HTERT RPE-1 (cell line): ENCODE data around the gene RAD54L2.
"Not testable (repeated sequence)": the region's sequence is repeated elsewhere in the genome, so short reads cannot be mapped to it uniquely, and the experiment has no call there.

Source experiments
- in situ Hi-C: fragments of 300-500 bp; cut with MboI; formaldehyde crosslinking; loops from 4 replicates; pipeline ENCODE4 v1.14.3; 2020; ENCODE audit warnings: low sequenced_read_pairs

Gene RAD54L2, protein sequence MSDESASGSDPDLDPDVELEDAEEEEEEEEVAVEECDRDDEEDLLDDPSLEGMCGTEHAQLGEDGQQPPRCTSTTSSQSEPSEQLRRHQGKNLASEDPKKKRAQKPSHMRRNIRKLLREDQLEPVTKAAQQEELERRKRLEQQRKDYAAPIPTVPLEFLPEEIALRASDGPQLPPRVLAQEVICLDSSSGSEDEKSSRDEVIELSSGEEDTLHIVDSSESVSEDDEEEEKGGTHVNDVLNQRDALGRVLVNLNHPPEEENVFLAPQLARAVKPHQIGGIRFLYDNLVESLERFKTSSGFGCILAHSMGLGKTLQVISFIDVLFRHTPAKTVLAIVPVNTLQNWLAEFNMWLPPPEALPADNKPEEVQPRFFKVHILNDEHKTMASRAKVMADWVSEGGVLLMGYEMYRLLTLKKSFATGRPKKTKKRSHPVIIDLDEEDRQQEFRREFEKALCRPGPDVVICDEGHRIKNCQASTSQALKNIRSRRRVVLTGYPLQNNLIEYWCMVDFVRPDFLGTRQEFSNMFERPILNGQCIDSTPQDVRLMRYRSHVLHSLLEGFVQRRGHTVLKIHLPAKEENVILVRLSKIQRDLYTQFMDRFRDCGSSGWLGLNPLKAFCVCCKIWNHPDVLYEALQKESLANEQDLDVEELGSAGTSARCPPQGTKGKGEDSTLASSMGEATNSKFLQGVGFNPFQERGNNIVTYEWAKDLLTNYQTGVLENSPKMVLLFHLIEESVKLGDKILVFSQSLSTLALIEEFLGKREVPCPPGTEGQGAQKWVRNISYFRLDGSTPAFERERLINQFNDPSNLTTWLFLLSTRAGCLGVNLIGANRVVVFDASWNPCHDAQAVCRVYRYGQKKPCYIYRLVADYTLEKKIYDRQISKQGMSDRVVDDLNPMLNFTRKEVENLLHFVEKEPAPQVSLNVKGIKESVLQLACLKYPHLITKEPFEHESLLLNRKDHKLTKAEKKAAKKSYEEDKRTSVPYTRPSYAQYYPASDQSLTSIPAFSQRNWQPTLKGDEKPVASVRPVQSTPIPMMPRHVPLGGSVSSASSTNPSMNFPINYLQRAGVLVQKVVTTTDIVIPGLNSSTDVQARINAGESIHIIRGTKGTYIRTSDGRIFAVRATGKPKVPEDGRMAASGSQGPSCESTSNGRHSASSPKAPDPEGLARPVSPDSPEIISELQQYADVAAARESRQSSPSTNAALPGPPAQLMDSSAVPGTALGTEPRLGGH (N-terminal part only)

DNA sequence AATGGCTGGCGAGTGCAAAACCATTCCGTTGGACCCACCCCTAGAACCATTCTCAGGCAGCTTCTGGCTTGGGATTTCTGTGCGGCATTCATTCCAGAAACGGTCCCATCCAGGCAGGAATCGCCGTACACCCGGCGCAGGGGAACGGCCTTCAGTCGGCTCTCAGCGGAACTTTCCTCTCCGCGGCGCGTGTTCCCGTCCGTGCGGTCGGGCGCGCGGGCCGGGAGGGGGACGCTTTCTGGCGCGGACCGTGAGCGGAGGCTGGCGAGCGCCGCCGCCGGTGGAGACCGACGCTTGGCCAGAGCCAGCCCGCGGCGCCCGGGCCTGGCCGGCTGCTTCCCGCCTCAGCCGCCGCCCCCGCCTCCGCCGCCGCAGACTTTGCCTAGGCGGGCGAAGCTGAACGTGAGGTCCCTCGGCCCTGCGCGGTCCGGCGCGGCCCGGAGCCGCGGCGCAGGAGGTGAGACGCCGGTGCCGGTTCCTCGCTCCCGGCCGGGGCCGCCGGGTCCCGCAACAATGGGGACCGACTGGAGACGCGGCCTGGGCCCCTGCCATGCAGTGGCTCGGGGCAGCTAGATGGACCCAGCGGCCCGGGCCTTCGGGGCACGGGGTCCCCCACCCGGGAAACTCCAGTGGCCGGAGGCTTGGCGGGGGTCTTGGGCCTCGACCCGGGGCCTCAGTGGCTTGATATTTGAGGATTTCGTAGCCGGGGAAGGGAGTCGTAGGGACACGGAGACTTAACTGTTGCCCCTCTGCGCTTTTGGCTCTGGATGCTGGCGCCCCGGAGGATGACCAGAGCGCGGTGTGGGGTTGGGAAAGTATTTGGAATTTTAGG is at the start of gene RAD54L2:
Gene RAD54L2, plus strand, starts transcription at position 261 of the 832 bp plus-strand sequence. CDS start 51,702 bp downstream, outside the sequence.
- in situ Hi-C loops = no loop called here

DNA sequence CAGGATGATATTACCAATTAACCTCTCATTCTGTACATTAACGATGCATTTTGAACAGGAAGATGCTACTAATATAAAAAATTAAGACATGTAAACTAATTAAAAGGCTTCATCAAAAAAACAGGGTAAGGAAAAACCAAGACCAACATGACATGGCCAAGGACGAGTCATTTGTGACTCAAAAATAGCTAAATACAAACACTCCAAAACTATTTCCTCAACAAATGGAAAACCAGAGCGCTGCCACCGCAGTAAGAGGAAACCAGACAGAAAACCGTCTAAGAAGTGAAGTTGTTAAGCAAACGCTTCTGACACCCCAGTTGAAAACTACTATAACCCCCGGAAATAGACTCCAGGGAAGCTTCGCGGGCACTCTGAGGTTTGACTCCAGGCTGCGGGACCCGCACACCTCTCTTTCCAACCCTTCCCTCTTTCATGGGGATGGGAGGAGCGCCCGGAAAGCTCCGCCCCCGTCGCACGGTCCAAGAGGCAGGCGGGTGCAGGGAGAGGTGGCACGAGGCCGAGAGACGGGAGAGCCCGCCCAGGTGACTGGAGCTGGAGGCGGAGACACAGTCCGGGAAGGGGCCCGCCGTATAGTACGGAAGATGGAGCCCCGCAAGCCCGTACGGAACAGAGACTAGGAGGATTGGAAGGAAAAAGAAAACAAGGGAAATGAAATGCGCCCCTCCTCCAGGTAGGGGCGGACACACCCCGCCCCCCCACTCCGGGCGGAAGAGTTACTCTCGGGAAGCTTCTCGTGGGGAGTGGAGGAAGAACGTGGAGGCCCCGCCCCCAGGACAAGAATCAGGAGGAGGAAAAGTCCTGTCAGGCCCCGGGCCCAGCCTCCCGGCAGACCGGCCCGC is 39.4 kb upstream of the RAD54L2 start:
- in situ Hi-C loops = no loop called here

DNA sequence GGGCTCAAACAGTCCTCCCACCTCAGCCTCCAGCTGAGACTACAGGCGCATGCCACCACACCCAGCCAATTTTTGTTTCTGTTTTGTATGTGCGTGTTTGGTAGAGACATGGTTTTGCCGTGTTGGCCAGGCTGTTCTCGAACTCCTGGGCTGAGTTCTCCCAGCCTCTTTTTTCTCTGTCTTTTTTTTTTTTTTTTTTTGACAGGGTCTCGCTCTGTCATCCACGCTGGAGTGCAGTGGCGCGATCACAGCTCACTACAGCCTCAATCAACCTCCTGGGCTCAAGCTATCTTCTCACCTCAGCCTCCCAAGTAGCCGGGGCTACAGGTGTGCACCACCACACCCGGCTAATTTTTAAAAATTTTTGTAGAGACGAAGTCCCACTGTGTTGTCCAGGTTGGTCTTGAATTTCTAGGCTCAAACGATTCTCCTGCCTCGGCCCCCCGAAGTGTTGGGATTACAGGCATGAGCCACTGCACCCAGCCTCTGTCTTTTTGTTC is 37.8 kb upstream of the RAD54L2 start:
- in situ Hi-C loops = no loop called here

DNA sequence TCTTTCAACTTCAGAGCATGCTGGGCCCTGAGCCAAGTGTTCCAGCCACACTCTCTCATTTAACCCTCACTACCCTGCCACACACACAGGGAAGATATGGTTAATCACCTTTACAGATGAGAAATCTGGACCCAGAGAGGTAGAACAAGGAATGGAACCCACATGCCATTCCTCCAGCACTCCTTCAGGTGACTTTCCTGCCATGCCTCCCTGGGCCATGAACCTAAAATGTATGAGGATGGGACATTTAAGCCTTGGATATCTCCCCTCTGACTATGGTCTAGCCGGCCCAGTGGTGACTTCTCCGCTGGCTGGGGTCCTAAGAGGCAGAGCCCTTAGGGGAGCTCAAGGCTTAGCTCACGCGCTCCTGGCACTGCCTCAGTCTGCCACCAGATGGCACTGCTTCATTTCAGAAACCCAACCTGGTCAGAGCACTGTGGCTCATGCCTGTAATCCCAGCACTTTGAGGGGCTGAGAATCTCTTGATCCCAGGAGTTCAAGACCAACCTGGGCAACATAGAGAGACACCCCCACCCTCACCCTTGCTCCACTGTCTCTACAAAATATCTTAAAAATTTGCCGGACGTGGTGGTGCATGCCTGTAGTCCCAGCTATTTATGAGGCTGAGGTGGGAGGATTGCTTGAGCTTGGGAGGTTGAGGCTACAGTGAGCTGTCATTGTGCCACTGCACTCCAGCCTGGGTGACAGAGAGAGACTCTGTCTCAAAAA is 36.5 kb upstream of the RAD54L2 start:
- in situ Hi-C loops = no loop called here

DNA sequence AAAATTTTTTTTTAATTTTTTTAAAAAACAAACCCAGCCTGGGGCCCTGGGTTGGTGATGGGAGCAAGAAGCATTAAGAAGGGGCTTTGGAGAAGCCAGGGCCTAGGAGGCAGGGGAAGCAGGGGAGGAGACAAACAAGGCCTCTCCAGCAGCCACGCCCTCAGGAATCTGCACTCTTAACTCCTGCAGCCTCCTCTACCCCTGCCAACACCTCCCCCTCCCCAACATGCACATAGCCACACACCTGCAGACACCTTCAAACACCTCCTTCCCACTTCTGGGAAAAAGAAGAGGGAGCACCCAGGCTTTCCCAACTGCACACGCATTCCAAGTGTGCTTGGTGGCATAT is 36.0 kb upstream of the RAD54L2 start:
- in situ Hi-C loops = no loop called here

DNA sequence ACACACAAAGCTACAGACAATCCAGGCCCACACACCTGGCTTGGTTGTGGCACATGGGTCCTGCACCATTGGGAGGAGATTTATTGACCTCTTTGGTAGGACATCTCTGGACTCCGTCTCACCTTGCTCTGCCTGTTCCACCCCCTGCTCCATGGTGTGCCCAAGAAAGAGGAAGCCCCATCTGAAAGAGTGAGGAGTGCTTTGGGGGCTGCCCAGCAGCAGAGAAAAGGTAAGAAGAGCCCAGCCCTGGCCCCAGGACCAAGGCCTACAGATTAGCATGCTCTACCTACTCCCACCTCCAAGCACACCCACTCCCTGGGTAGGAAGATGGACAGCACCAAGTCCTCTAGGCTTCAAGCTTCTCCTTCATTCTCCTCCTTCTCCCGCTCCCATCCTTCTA is 35.5 kb upstream of the RAD54L2 start:
- in situ Hi-C loops = no loop called here

DNA sequence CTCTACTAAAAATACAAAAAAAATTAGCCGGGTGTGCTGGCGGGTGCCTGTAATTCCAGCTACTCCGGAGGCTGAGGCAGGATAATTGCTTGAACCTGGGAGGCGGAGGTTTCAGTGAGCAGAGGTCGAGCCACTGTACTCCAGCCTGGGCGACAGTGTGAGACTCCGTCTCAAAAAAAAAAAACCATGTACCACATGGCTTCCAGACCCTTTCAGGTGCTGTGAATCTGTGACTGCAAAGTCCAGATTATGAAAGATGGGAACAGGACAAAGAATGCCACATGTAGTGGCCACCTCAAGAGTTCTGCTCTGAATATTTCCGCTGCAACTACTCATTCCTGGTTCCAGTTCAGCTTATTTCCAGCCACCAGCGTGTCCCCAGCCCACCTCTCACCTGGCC is 30.3 kb upstream of the RAD54L2 start:
- in situ Hi-C loops = no loop called here

DNA sequence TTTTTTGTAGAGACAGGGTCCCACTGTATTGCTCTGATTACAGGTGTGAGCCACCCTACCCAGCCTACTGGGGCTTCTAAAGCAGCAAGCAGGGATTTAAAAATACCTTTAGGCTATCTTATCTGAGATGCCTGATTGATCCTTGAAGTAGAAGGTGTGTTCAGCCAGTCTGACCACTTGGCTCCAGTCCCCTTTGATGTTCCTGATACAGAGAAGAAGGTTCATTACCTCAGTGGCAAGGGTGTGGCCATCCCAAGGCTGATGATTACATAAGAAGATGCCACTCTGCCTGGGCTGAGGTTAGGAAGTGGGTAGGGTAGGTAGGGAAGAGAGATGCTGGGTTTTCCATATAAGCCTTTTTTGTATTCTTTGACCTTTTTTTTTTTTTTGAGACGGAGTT is 27.5 kb upstream of the RAD54L2 start:
- in situ Hi-C loops = no loop called here

DNA sequence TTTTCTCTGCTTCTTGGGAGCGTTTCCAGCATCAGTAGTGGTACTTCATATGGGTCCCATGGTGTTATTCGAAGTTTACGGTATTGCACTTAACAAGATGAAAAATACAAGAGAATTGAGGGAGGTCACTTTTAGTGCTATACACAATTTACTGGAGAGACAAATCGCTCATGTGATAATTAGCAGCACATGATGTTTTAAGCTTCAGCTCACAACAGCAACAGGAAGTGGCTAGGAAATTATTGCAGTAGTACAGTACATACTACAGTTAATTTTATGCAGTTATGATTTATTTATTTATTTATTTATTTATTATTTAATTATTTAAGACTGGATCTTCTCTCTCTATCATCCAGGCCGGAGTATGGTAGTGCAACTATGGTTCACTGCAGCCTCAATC is 24.3 kb upstream of the RAD54L2 start:
- in situ Hi-C loops = no loop called here

DNA sequence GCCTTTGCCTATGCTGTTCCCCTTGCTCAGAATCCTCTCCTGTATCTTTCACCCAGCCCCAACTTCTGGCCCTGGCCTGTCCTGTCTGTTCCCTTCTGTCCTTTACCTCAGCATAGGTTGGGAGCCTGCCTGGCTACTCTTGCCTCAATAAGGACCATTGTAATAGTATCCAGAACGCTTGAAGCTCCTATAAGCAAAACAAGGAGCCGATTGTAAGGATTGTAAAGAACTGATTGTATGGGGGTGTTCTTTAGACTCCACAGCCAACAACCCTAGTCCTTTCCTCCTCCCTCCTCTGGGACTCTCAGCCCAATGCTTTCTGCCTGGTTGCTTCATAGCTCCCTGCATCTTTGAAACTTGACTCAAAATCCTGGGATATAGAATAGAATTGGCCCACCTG is 18.7 kb upstream of the RAD54L2 start:
- in situ Hi-C loops = no loop called here

DNA sequence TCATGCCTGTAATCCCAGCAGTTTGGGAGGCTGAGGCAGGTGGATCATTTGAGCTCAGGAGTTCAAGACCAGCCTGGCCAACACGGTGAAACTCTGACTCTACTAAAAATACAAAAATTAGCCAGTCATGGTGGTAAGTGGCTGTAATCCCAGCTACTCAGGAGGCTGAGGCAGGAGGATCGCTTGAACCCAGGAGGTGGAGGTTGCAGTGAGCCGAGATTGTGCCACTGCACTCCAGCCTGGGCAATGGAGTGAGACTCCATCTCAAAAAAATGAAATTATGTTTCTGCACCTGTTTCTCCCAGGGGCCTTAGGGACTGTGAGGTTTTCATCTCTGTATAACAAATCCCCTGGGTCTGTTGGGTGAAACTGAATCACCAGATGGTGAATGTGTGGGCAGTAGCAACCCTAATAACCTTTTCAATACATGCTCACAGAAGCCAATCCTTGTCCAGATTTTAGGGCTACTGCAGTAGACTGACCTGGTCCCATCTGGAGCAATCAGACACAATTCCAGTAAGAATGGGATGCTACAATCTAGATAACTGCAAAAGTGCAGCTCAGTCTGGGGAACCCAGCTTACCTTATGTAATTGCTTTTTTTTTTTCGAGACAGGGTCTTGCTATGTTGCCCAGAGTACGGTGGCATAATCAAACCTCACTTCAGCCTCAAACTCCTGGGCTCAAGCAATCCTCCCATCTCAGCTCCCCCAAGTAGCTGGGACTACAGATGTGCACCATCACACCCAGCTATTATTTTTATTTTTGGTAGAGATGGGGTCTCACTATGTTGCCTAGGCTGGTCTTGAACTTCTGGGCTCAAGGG is 17.4 kb upstream of the RAD54L2 start:
- in situ Hi-C loops = not testable (repeated sequence)

DNA sequence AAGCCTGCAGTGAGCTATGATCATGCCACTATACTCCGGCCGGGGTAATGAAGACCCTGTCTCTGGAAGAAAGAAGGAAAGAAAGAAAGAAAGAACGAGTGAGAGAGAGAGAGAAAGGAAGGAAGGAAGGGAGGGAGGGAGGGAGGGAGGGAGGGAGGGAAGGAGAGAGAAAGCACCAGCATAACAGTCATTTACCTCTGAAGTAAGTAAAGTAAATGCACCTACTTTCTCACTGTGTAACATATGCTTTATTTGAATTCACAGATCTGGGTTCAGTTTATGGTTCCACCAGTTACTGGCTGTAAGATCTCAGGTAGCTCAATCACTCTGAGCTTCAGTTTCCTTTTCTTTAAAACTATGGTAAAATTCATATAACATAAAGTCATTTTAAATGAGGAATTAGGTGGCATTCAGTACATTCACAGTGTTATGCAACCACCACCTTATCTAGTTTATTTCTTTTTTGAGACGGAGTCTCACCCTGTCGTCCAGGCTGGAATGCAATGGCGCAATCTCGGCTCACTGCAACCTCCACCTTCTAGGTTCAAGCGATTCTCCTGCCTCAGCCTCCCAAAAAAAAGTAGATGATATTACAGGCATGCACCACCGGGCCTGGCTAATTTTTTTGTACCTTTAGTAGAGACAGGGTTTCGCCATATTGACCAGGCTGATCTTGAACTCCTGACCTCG is 16.1 kb upstream of the RAD54L2 start:
- in situ Hi-C loops = no loop called here

DNA sequence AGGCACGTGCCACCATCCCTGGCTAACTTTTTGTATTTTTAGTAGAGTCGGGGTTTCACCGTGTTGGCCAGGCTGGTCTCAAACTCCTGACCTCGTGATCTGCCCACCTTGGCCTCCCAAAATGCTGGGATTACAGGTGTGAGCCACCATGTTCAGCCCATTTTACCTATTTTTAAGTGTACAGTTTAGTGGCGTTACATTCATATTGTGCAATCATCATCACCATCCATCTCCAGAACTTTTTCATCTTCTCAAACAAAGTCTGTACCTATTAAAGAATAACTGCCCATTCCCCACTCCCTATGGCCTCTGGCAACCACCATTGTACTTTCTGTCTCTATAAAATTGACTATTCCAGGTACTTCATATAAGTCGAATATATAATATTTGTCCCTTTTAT is 13.6 kb upstream of the RAD54L2 start:
- in situ Hi-C loops = not testable (repeated sequence)

DNA sequence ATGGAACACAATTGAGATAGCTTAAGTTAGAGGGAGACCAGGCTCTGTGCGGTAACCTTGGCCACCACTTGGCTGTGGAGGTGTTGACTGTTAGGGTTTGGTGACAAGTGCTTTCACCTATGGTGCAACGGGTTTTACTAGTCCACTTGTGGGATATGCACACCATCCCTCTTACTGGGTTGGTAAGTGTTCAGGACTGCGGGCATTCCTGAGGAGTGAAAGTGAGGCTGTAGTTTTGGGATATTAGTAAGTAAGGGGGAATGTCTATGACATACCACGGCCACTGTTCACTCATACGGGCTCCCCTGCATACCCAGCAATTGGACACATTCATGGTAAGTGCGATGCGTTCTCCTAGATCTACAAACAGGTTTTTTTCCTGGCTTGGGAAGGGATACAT is 8.0 kb upstream of the RAD54L2 start:
- in situ Hi-C loops = no loop called here

DNA sequence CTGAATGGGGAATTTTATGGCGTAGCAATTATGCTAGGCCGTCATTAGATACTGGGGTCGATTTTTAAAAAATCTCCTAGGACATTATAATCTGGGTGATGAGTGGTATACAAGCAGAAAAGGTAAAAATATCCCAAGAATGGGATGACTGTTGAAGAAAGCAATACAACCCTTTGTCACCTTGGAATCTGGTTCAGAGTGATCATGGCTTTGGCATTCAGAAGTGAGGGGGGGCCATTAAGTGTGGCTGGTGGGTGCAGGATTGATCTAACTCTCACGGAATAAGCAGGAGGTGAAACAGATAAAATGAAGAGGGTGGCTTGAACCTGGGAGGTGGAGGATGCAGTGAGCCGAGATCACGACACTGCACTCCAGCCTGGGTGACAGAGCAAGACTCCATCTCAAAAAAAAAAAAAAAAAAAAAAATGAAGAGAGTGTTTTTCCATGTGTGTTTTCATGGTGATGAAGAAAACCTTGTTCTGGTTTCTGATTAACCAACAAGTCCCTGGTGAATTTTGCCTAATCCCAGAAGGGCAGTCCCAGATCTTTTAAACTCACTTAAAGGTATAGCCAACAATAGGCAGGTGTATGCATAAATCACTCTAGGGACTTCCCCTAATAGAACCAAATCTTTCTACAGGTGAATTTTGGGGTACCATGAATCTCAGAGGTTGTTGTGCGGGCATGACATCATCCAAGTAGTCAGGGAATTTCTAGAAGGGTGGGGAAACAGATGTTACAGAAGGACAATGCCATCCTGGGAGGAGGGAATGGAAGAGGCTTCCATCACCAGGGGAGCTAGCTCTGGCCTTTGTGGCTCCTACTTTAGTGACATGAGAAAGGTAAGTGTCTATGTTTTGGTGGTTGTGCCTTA is 3.1 kb upstream of the RAD54L2 start:
- in situ Hi-C loops = no loop called here

DNA sequence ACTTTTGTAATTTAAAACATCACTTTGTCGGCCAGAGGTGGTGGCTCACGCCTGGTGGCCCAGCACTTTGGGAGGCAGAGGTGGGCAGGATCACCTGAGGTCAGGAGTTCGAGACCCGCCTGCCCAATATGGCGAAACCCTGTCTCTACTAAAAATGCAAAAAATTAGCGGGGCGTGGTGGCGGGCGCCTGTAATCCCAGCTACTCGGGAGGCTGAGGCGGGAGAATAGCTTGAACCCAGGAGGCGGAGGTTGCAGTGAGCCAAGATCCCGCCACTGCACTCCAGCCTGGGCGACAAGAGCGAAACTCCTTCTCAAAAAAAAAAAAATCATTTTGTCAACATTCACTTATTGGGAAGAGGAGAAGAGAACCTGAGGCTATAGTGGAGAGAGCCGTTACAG is 888 bp upstream of the RAD54L2 start:
- in situ Hi-C loops = not testable (repeated sequence)
